Activated CD4-positive, CD25-positive, alpha-beta regulatory T cell (primary cell): ENCODE measurements around the gene ZDHHC12.

Experiments used
- DNase-seq, 4 experiments: peaks; one replicate each; lab custom pipeline; 2025; lab: John Stamatoyannopoulos, UW

Gene ZDHHC12

GRCh38 chr9:128729766-128730517, 6.0 kb upstream of the ZDHHC12 start:
- no peak for DNase-seq

- DNase-seq, result no peak
Observed at GRCh38 chr9:128729302-128729701, 5.4 kb upstream of the ZDHHC12 start.

- no peak for DNase-seq
Observed at GRCh38 chr9:128728298-128728697, 4.4 kb upstream of the ZDHHC12 start.

GRCh38 chr9:128727640-128728248, 3.8 kb upstream of the ZDHHC12 start:
- no peak for DNase-seq

- no peak for DNase-seq
Observed at GRCh38 chr9:128724744-128725211, 851 bp upstream of the ZDHHC12 start.

- no peak for DNase-seq
Observed at GRCh38 chr9:128723352-128723865, 518 bp downstream of the ZDHHC12 start.

GRCh38 chr9:128722380-128723351, 1.3 kb downstream of the ZDHHC12 start:
- DNase-seq, result no peak

- no peak for DNase-seq
Observed at GRCh38 chr9:128721487-128722010, 2.4 kb downstream of the ZDHHC12 start.

GRCh38 chr9:128720841-128721486, 3.0 kb downstream of the ZDHHC12 start:
- DNase-seq, result no peak

GRCh38 chr9:128719919-128720605, 3.9 kb downstream of the ZDHHC12 start:
- no peak for DNase-seq

- DNase-seq, result no peak
Observed at GRCh38 chr9:128718475-128718874, 5.5 kb downstream of the ZDHHC12 start.

- DNase-seq, result no peak
Observed at GRCh38 chr9:128718047-128718446, 5.9 kb downstream of the ZDHHC12 start.

GRCh38 chr9:128716581-128717254, 7.2 kb downstream of the ZDHHC12 start:
- no peak for DNase-seq

- DNase-seq, result no peak
Observed at GRCh38 chr9:128715436-128715750, 8.5 kb downstream of the ZDHHC12 start.

GRCh38 chr9:128714586-128715435, 9.1 kb downstream of the ZDHHC12 start:
- DNase-seq, result no peak

GRCh38 chr9:128713941-128714573, 9.9 kb downstream of the ZDHHC12 start:
- DNase-seq, result no peak

- no peak for DNase-seq
Observed at GRCh38 chr9:128713411-128713780, 10.5 kb downstream of the ZDHHC12 start.

- DNase-seq, result no peak
Observed at GRCh38 chr9:128712451-128713410, 11.2 kb downstream of the ZDHHC12 start.
